ENCODE data around the gene TMED6. TPM values are rescaled to one million over a fixed set of nuclear protein-coding genes. Genes with fewer than 3 reads are reported as not detected.
"Not testable (repeated sequence)": the region's sequence is repeated elsewhere in the genome, so short reads cannot be mapped to it uniquely, and the experiment has no call there.

Gene TMED6
- total and polyA plus RNA-seq, 4 donors, result 0.33 to 2.4 (median 2.3) TPM; not detected in 1

DNA sequence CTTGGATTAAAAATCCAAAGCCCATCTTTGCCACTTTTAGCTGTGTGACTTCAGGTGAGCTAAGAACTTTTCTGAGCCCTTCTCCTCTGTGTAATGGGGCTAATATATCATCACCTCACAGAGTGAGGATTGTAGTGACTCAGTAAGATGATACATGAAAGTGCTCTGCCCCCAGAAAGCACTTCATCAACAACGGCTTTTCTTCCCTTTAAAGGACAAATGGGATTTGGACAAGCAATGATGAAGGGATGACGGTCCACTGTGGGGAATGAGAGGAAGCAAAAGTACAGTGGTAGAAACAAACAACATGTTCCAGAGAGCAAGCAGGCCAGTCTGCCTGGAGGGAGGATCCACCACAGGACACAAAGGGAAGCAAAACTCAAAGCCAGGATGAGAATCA, 14.3 kb upstream of the TMED6 start:
- no peak for DNase-seq (ENCODE audit: low read depth in 4 of 6, low spot score in 6 of 6)
- Histone ChIP-seq H3K27me3 (ENCODE audit: control insufficient read depth, insufficient read depth, low read length) (no peaks in the 10 kb centered on the region), H3K4me1 (ENCODE audit: control insufficient read depth, insufficient read depth, low read length) (no peaks in the 10 kb centered on the region), H3K9me3 (ENCODE audit: control insufficient read depth, insufficient read depth, low read length) (no peaks in the 10 kb centered on the region), H3K27ac (ENCODE audit: low read depth, low read length) (no peak overlapping the region), H3K4me3 (ENCODE audit: low read depth, low read length) (no peak overlapping the region), H3K36me3 (ENCODE audit: control insufficient read depth, insufficient read depth, low read length) (peaks cover 70% of the 10 kb centered on the region)
- WGBS (ENCODE audit: insufficient coverage), result 100% methylated on average over 1 of the region's 2 CpGs

DNA sequence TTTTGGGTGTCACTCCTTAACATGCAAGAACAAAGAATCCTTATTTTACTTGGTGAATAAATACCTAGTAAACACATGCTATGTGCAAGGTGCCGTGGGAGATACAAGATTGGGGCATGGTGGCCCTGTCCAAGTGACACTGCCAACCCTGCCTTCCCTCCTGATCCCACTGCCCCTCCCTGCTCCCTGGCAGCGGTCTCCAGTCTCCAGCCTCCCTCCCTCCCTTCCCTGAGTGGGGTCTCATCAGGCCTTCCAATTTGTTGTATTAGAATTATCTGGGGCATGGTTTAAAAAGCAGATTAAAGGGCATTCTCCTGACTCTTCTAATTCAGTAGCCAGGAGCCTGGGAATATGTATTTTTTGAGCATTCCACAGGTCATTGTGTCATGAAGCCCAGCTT, 12.5 kb upstream of the TMED6 start:
- no peak overlapping the region for H3K4me3 ChIP-seq (ENCODE audit: low read depth, low read length)
- no peaks in the 10 kb centered on the region for H3K9me3 ChIP-seq (ENCODE audit: control insufficient read depth, insufficient read depth, low read length)
- no peaks in the 10 kb centered on the region for H3K27me3 ChIP-seq (ENCODE audit: control insufficient read depth, insufficient read depth, low read length)
- no peak for DNase-seq (ENCODE audit: low read depth in 4 of 6, low spot score in 6 of 6)
- no peaks in the 10 kb centered on the region for H3K4me1 ChIP-seq (ENCODE audit: control insufficient read depth, insufficient read depth, low read length)
- peaks cover 67% of the 10 kb centered on the region for H3K36me3 ChIP-seq (ENCODE audit: control insufficient read depth, insufficient read depth, low read length)
- WGBS (ENCODE audit: insufficient coverage), result no CpG with 5 or more reads among the region's 2 CpGs
- no peak overlapping the region for H3K27ac ChIP-seq (ENCODE audit: low read depth, low read length)

DNA sequence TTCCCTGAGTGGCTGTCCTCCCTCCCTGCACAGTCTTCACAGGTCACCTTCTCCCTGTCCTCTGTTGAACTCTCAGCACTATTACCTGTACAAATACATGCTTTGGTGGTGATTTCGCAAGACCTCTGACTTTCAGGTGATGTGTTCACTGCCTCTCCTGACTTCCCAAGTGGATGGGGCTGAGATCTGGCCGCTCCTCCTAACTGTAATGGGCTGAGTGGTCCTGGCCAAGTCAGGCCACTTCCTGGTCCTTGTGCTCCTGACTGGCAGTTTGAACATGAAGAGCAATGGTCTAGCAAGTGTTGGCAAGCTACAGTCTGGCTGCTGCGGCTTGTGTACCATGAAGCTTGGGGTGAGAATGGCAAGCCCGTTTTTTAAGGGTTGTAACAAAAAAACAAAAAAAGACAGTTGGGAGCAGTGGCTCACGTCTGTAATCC, 11.7 kb upstream of the TMED6 start:
- H3K36me3 ChIP-seq (ENCODE audit: control insufficient read depth, insufficient read depth, low read length), result peaks cover 62% of the 10 kb centered on the region
- DNase-seq (ENCODE audit: low read depth in 4 of 6, low spot score in 6 of 6), result no peak
- no peaks in the 10 kb centered on the region for H3K27me3 ChIP-seq (ENCODE audit: control insufficient read depth, insufficient read depth, low read length)
- H3K27ac ChIP-seq (ENCODE audit: low read depth, low read length), result no peak overlapping the region
- no peaks in the 10 kb centered on the region for H3K9me3 ChIP-seq (ENCODE audit: control insufficient read depth, insufficient read depth, low read length)
- no peak overlapping the region for H3K4me3 ChIP-seq (ENCODE audit: low read depth, low read length)
- H3K4me1 ChIP-seq (ENCODE audit: control insufficient read depth, insufficient read depth, low read length), result no peaks in the 10 kb centered on the region
- 98% methylated on average over 5 of the region's 5 CpGs for whole genome bisulfite sequencing (ENCODE audit: insufficient coverage)

DNA sequence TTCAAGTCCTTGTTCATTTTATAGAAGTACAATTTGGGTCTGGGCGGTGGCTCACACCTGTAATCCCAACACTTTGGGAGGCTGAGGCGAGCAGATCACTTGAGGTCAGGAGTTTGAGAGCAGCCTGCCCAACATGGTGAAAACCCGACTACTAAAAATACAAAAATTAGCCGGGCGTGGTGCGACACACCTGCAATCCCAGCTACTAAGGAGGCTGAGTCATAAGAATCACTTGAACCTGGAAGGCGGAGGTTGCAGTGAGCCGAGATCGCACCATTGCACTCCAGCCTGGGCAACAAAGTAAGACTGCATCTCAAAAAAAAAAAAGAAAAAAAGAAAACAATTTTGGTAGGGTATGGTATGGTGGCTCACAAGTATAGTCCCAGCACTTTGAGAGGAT, 8.5 kb upstream of the TMED6 start:
- not testable (repeated sequence) for DNase-seq (ENCODE audit: low read depth in 4 of 6, low spot score in 6 of 6); H3K4me3 ChIP-seq (ENCODE audit: low read depth, low read length); H3K9me3 ChIP-seq (ENCODE audit: control insufficient read depth, insufficient read depth, low read length); H3K27me3 ChIP-seq (ENCODE audit: control insufficient read depth, insufficient read depth, low read length); H3K27ac ChIP-seq (ENCODE audit: low read depth, low read length); H3K4me1 ChIP-seq (ENCODE audit: control insufficient read depth, insufficient read depth, low read length)
- peaks cover 46% of the 10 kb centered on the region for H3K36me3 ChIP-seq (ENCODE audit: control insufficient read depth, insufficient read depth, low read length)
- 97% methylated on average over 6 of the region's 9 CpGs for WGBS (ENCODE audit: insufficient coverage)

DNA sequence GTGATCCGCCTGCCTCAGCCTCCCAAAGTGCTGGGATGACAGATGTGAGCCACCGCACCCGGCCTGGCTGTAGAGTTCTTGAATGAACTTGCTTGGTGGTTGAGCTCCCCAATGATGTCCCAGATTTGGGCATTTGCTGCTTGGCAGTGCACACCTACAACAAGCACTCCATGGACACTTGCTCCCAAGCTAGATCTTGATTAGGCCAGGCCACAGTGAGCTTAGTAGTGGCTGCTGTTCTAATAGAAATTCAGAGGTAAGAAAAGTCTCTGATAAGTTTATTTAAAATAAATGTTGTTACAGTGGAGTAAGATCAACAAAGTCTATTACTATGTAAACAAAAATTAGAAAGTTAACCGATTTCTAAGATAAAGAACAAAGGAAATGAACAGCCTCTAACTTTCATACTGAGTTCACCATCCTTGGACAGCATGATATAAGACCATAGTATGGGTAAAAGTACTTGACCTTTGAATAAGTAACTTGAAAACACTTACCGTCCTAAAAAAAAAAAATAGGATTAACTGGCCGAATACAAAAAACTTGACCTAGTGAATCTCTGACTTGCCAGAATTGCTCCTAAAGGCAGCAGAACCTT, 951 bp downstream of the TMED6 start:
- Histone ChIP-seq H3K4me3 (ENCODE audit: low read depth, low read length) (no peak overlapping the region), H3K9me3 (ENCODE audit: control insufficient read depth, insufficient read depth, low read length) (no peaks in the 10 kb centered on the region), H3K36me3 (ENCODE audit: control insufficient read depth, insufficient read depth, low read length) (peaks cover 20% of the 10 kb centered on the region), H3K27me3 (ENCODE audit: control insufficient read depth, insufficient read depth, low read length) (no peaks in the 10 kb centered on the region), H3K4me1 (ENCODE audit: control insufficient read depth, insufficient read depth, low read length) (no peaks in the 10 kb centered on the region), H3K27ac (ENCODE audit: low read depth, low read length) (no peak overlapping the region)
- WGBS (ENCODE audit: insufficient coverage), result 100% methylated on average over 1 of the region's 6 CpGs
- DNase-seq (ENCODE audit: low read depth in 4 of 6, low spot score in 6 of 6), result no peak

DNA sequence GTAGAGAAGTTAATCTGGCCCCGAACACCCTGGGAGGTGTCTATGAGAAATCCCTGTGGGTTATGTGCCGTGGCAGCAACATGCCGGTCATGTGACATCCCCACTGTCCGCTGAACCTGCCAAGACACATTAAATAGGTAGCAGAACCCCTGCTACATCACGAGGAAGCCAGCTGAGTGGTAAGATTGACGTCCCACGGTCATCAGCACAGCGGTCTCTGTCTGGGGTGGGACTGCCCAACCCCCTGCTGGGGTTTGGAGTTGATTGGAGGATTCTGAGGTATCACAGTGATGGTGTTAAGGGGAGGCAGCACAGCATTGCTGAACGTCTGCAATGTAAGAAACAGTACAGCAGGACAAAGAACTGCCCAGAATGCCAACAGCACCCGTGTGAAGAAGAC, 2.0 kb downstream of the TMED6 start:
- Histone ChIP-seq H3K4me3 (ENCODE audit: low read depth, low read length) (no peak overlapping the region), H3K9me3 (ENCODE audit: control insufficient read depth, insufficient read depth, low read length) (no peaks in the 10 kb centered on the region), H3K27ac (ENCODE audit: low read depth, low read length) (no peak overlapping the region), H3K27me3 (ENCODE audit: control insufficient read depth, insufficient read depth, low read length) (no peaks in the 10 kb centered on the region), H3K4me1 (ENCODE audit: control insufficient read depth, insufficient read depth, low read length) (no peaks in the 10 kb centered on the region), H3K36me3 (ENCODE audit: control insufficient read depth, insufficient read depth, low read length) (peaks cover 18% of the 10 kb centered on the region)
- WGBS (ENCODE audit: insufficient coverage), result 75% methylated on average over 7 of the region's 10 CpGs
- no peak for DNase-seq (ENCODE audit: low read depth in 4 of 6, low spot score in 6 of 6)

DNA sequence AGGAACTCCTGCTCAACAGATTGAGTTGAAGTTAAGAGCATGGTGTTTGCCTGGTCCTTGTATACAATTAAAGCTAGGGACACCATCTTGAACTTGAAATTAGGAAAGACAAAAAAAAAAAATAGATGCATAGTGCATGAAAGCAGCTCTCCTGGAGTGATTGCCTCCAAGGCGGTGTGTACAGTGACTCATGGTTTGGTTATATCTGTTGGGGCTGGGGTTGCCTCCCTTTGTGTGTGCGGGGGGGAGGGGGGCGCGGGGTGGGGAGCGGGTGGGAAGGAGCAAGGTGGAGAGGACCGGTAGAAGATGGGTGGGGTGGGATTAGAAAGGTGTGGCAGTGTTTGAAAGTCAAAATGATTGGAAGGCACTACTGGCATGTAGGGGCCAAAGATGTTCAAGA, 3.4 kb downstream of the TMED6 start:
- Histone ChIP-seq H3K4me3 (ENCODE audit: low read depth, low read length) (no peak overlapping the region), H3K27me3 (ENCODE audit: control insufficient read depth, insufficient read depth, low read length) (no peaks in the 10 kb centered on the region), H3K27ac (ENCODE audit: low read depth, low read length) (no peak overlapping the region), H3K36me3 (ENCODE audit: control insufficient read depth, insufficient read depth, low read length) (peaks cover 18% of the 10 kb centered on the region), H3K4me1 (ENCODE audit: control insufficient read depth, insufficient read depth, low read length) (no peaks in the 10 kb centered on the region), H3K9me3 (ENCODE audit: control insufficient read depth, insufficient read depth, low read length) (no peaks in the 10 kb centered on the region)
- no peak for DNase-seq (ENCODE audit: low read depth in 4 of 6, low spot score in 6 of 6)
- WGBS (ENCODE audit: insufficient coverage), result 93% methylated on average over 6 of the region's 6 CpGs

DNA sequence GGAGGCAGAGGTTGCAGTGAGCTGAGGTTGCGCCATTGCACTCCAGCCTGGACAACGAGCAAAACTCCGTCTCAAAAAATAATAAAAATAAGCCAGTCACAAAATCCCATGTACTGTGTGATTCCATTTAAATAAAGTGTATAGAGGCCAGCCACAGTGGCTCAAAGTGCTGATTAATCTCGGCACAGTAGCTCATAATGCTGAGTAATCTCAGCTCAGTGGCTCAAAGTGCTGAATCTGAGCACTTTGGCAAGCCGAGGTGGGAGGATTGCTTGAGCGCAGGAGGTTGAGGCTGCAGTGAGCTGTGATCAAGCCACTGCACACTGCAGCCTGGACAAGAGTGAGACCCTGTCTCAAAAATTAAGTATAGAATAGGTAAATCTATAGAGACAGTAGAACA, 4.9 kb downstream of the TMED6 start:
- Histone ChIP-seq H3K9me3 (ENCODE audit: control insufficient read depth, insufficient read depth, low read length) (no peaks in the 10 kb centered on the region), H3K36me3 (ENCODE audit: control insufficient read depth, insufficient read depth, low read length) (peaks cover 15% of the 10 kb centered on the region), H3K4me3 (ENCODE audit: low read depth, low read length) (no peak overlapping the region), H3K27ac (ENCODE audit: low read depth, low read length) (no peak overlapping the region), H3K27me3 (ENCODE audit: control insufficient read depth, insufficient read depth, low read length) (no peaks in the 10 kb centered on the region), H3K4me1 (ENCODE audit: control insufficient read depth, insufficient read depth, low read length) (no peaks in the 10 kb centered on the region)
- no peak for DNase-seq (ENCODE audit: low read depth in 4 of 6, low spot score in 6 of 6)
- 90% methylated on average over 3 of the region's 6 CpGs for WGBS (ENCODE audit: insufficient coverage)

DNA sequence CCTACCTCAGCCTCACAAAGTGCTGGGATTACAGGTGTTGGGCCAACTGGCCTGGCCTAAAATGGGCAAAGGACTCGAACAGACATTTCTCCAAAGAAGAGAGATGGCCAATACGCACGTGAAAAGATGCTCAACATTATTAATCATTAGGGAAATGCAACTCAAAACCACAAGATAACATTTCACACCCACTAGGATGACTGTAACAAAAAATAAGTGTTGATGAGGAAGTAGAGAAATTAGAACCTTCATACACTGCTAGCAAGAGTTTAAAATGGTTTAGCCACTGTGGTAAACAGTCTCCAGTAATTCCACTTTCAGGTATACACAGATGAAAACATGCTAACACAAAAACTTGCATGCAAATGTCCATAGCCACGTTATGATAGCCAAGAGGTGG, 5.7 kb downstream of the TMED6 start:
- no peak overlapping the region for H3K4me3 ChIP-seq (ENCODE audit: low read depth, low read length)
- no peaks in the 10 kb centered on the region for H3K9me3 ChIP-seq (ENCODE audit: control insufficient read depth, insufficient read depth, low read length)
- peaks cover 15% of the 10 kb centered on the region for H3K36me3 ChIP-seq (ENCODE audit: control insufficient read depth, insufficient read depth, low read length)
- H3K27me3 ChIP-seq (ENCODE audit: control insufficient read depth, insufficient read depth, low read length), result no peaks in the 10 kb centered on the region
- H3K4me1 ChIP-seq (ENCODE audit: control insufficient read depth, insufficient read depth, low read length), result no peaks in the 10 kb centered on the region
- DNase-seq (ENCODE audit: low read depth in 4 of 6, low spot score in 6 of 6), result no peak
- 100% methylated on average over 1 of the region's 4 CpGs for WGBS (ENCODE audit: insufficient coverage)
- no peak overlapping the region for H3K27ac ChIP-seq (ENCODE audit: low read depth, low read length)

DNA sequence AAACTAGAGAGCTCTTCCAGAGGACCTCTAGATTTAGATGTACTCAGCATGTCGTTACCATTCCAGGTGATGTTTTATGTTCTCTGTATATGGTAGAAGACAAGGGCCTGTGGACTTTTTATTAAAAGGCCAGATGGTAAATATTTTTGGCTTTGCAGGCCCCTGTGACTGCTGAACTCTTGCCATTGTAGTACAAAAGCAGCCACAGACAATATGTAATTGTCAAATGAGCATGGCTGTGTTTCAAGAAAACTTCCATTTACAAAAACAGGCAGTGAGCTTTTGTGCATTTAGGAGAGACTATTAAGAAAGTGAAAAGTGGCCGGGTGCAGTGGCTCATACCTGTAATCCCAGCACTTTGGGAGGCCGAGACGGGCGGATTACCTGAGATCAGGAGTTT, 7.4 kb downstream of the TMED6 start:
- Histone ChIP-seq H3K4me1 (ENCODE audit: control insufficient read depth, insufficient read depth, low read length) (peaks cover 11% of the 10 kb centered on the region), H3K27ac (ENCODE audit: low read depth, low read length) (no peak overlapping the region), H3K9me3 (ENCODE audit: control insufficient read depth, insufficient read depth, low read length) (no peaks in the 10 kb centered on the region), H3K27me3 (ENCODE audit: control insufficient read depth, insufficient read depth, low read length) (no peaks in the 10 kb centered on the region), H3K4me3 (ENCODE audit: low read depth, low read length) (no peak overlapping the region), H3K36me3 (ENCODE audit: control insufficient read depth, insufficient read depth, low read length) (peaks cover 11% of the 10 kb centered on the region)
- no peak for DNase-seq (ENCODE audit: low read depth in 4 of 6, low spot score in 6 of 6)
- WGBS (ENCODE audit: insufficient coverage), result 96% methylated on average over 4 of the region's 5 CpGs

Measured in spinal cord (tissue), 10 donors.